GM18951 (cell line): ENCODE results near the gene GLMN.

ENCODE experiments used
- POLR2A ChIP-seq: IDR thresholded peaks from 4 replicates; pipeline ENCODE4 v1.6.1; 2011; ENCODE audit warnings: mild to moderate bottlenecking; ENCODE audit not compliant: insufficient read length, insufficient read depth; ENCODE audit errors: extremely low read depth
- in situ Hi-C: fragments of 300-500 bp; cut with MboI; formaldehyde crosslinking; loops from one replicate; pipeline ENCODE4 v1.12.0; 2022; ENCODE audit warnings: low sequenced_read_pairs, mixed read lengths, inconsistent platforms; ENCODE audit not compliant: unreplicated experiment

GLMN gene

GRCh38 chr1:92298573-92299476, at the start of gene GLMN, which contains the start of gene RPAP2:
TSS of gene GLMN (minus strand) at chr1:92298987. CDS start at chr1:92297999, 988 bp downstream.
TSS of gene RPAP2 (plus strand) at chr1:92299059. CDS start at chr1:92299074, 15 bp downstream.
- TF ChIP-seq POLR2A, result peak; percentile 98
- in situ Hi-C loops, result no loop called here

- no peak for TF ChIP-seq POLR2A
- in situ Hi-C loops, result no loop called here
Observed at GRCh38 chr1:92346866-92347640, 48.3 kb upstream of the GLMN start.

- no peak for TF ChIP-seq POLR2A
- in situ Hi-C loops, result no loop called here
Observed at GRCh38 chr1:92343061-92343460, 44.3 kb upstream of the GLMN start.

- no peak for TF ChIP-seq POLR2A
- in situ Hi-C loops, result no loop called here
Observed at GRCh38 chr1:92342401-92342800, 43.6 kb upstream of the GLMN start.

- no peak for TF ChIP-seq POLR2A
- in situ Hi-C loops, result no loop called here
Observed at GRCh38 chr1:92340154-92340553, 41.4 kb upstream of the GLMN start.

GRCh38 chr1:92333668-92334067, 34.9 kb upstream of the GLMN start:
- no peak for TF ChIP-seq POLR2A
- in situ Hi-C loops, result no loop called here

- in situ Hi-C loops, result no loop called here
- TF ChIP-seq POLR2A, result no peak
Observed at GRCh38 chr1:92329347-92330129, 30.8 kb upstream of the GLMN start.

- in situ Hi-C loops, result no loop called here
- TF ChIP-seq POLR2A, result no peak
Observed at GRCh38 chr1:92327794-92328193, 29.0 kb upstream of the GLMN start.

GRCh38 chr1:92326681-92327080, 27.9 kb upstream of the GLMN start:
- in situ Hi-C loops, result no loop called here
- TF ChIP-seq POLR2A, result no peak

- no peak for TF ChIP-seq POLR2A
- in situ Hi-C loops, result no loop called here
Observed at GRCh38 chr1:92324784-92325183, 26.0 kb upstream of the GLMN start.

GRCh38 chr1:92323473-92324453, 25.0 kb upstream of the GLMN start:
- in situ Hi-C loops, result no loop called here
- TF ChIP-seq POLR2A, result no peak

- TF ChIP-seq POLR2A, result no peak
- in situ Hi-C loops, result loop anchor here (5.0 to 10.0 kb wide), 2 partner anchors 147 to 304 kb away; no protein-coding TSS in a partner anchor
Observed at GRCh38 chr1:92317836-92318493, 19.2 kb upstream of the GLMN start.
